ENCODE data around the gene PLCL1.
A peak's percentile ranks its signal among the peaks of the same experiment; 100 is the strongest.

PLCL1 gene

GRCh38 chr2:198115201-198115600, 310.8 kb downstream of the PLCL1 start:
- no peak overlapping the region for H3K4me3 ChIP-seq (ENCODE audit: low read depth, low read length)
- TF ChIP-seq CTCF (IDR thresholded peaks at IDR 0.05; ENCODE audit: control insufficient read depth, extremely low read depth, insufficient read depth) = no peak
- no peak for DNase-seq (ENCODE audit: low read depth)

GRCh38 chr2:198116756-198117155, 312.4 kb downstream of the PLCL1 start:
- TF ChIP-seq CTCF (IDR thresholded peaks at IDR 0.05; ENCODE audit: control insufficient read depth, extremely low read depth, insufficient read depth) = no peak
- no peak overlapping the region for H3K4me3 ChIP-seq (ENCODE audit: low read depth, low read length)
- no peak for DNase-seq (ENCODE audit: low read depth)

GRCh38 chr2:198117406-198118041, 313.1 kb downstream of the PLCL1 start:
- no peak for TF ChIP-seq CTCF (IDR thresholded peaks at IDR 0.05; ENCODE audit: control insufficient read depth, extremely low read depth, insufficient read depth)
- DNase-seq (ENCODE audit: low read depth) = no peak
- no peak overlapping the region for H3K4me3 ChIP-seq (ENCODE audit: low read depth, low read length)

- TF ChIP-seq CTCF (IDR thresholded peaks at IDR 0.05; ENCODE audit: control insufficient read depth, extremely low read depth, insufficient read depth) = peak; percentile 64
- peak; percentile 13 for DNase-seq (ENCODE audit: low read depth)
- H3K4me3 ChIP-seq (ENCODE audit: low read depth, low read length) = no peak overlapping the region
Measured at GRCh38 chr2:198127627-198128026, 323.2 kb downstream of the PLCL1 start.

GRCh38 chr2:198129609-198130008, 325.2 kb downstream of the PLCL1 start:
- TF ChIP-seq CTCF (IDR thresholded peaks at IDR 0.05; ENCODE audit: control insufficient read depth, extremely low read depth, insufficient read depth) = no peak
- H3K4me3 ChIP-seq (ENCODE audit: low read depth, low read length) = no peak overlapping the region
- no peak for DNase-seq (ENCODE audit: low read depth)

GRCh38 chr2:198134293-198134955, 330.0 kb downstream of the PLCL1 start:
- TF ChIP-seq CTCF (IDR thresholded peaks at IDR 0.05; ENCODE audit: control insufficient read depth, extremely low read depth, insufficient read depth) = no peak
- H3K4me3 ChIP-seq (ENCODE audit: low read depth, low read length) = no peak overlapping the region
- no peak for DNase-seq (ENCODE audit: low read depth)
